GM06990 (cell line): ENCODE data around the gene CES5A.
"Not testable (repeated sequence)": the region's sequence is repeated elsewhere in the genome, so short reads cannot be mapped to it uniquely, and the experiment has no call there.

ENCODE experiments used
- DNase-seq: peaks from one replicate; pipeline ENCODE4 v3.0.0-alpha.2; 2011; ENCODE audit not compliant: insufficient read length; ENCODE audit errors: extremely low read depth
- H3K27me3 ChIP-seq: replicated peaks from 2 replicates; pipeline ENCODE4 v1.6.0; 2011; ENCODE audit warnings: low read length; ENCODE audit not compliant: control insufficient read depth, insufficient read depth
- H3K36me3 ChIP-seq: 2 replicates; pipeline ENCODE4 v1.5.1; 2011; ENCODE audit warnings: low read length; ENCODE audit not compliant: control insufficient read depth, insufficient read depth
- H3K4me3 ChIP-seq: replicated peaks from 2 replicates; pipeline ENCODE4 v1.5.1; 2011; ENCODE audit warnings: low read depth, mild to moderate bottlenecking, control low read depth, low read length
- TF ChIP-seq, protein P1 (sequence below): IDR thresholded peaks from 2 replicates; pipeline ENCODE4 v1.5.1; 2011; ENCODE audit warnings: low read length, control low read depth, mild to moderate bottlenecking, inconsistent platforms; ENCODE audit not compliant: insufficient read depth, poor library complexity, severe bottlenecking

The CES5A gene

DNA sequence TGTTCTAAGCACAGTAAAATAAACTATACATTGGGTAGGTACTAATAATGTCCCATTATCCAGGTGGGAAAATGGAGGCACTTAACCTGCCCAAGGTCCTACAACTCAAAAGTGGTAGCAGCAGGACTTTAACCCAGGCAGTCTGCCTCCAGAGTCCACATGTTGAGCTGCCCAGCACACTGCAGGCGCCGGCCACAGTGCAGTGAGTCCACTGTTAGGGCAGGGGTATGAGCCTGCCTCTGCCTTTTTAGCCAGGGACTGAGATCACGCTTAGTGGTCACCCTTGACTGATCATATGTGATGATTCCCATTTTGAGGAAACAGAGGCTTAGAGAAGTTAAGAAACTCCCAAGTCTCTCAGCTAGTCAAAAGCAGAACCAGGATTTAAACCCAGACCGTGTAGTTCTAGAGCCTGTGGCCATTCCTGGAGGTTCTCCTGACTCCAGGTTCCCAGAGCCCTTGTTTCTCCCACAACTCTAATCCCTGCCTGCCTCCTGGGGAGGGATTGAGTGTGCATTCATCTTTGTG is 50.6 kb downstream of the CES5A start:
- Histone ChIP-seq H3K36me3 (no peaks in the 10 kb centered on the region), H3K4me3 (no peak overlapping the region), H3K27me3 (peaks cover under 1% of the 10 kb centered on the region; the same call in 1 of the 2 replicates)
- TF ChIP-seq, protein P1, sequence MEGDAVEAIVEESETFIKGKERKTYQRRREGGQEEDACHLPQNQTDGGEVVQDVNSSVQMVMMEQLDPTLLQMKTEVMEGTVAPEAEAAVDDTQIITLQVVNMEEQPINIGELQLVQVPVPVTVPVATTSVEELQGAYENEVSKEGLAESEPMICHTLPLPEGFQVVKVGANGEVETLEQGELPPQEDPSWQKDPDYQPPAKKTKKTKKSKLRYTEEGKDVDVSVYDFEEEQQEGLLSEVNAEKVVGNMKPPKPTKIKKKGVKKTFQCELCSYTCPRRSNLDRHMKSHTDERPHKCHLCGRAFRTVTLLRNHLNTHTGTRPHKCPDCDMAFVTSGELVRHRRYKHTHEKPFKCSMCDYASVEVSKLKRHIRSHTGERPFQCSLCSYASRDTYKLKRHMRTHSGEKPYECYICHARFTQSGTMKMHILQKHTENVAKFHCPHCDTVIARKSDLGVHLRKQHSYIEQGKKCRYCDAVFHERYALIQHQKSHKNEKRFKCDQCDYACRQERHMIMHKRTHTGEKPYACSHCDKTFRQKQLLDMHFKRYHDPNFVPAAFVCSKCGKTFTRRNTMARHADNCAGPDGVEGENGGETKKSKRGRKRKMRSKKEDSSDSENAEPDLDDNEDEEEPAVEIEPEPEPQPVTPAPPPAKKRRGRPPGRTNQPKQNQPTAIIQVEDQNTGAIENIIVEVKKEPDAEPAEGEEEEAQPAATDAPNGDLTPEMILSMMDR, result no peak
- DNase-seq, result no peak

DNA sequence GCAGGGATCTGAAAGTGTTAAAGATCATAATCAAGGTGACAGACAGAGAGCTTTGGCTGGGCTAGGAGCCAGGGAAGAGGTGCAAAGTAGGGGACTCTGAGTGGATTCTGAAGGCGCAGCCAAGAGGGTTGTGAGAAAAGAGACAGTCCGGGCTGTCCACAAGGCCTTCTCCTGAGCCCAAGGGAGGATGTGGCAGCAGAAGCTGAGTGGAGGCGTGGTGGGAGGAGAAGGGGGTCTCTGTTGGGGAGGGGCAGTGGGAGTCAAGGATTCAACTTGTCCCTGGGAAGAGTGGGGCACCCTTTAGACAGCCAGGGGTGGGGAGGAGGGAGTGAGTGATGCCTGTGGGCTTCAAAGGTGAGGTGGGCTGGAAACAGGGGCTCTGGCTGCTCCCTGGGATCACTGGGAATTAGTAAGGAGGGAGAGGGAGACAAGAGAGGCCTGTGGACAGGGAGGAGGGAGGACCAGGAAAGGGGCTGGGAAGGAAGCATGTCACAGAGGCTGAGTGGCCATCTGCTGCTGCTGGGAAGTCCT is 52.8 kb downstream of the CES5A start:
- TF ChIP-seq, protein P1, result no peak
- no peaks in the 10 kb centered on the region for H3K36me3 ChIP-seq
- no peak overlapping the region for H3K4me3 ChIP-seq
- no peak for DNase-seq
- H3K27me3 ChIP-seq, result peaks cover 2% of the 10 kb centered on the region; the same call in 1 of the 2 replicates

DNA sequence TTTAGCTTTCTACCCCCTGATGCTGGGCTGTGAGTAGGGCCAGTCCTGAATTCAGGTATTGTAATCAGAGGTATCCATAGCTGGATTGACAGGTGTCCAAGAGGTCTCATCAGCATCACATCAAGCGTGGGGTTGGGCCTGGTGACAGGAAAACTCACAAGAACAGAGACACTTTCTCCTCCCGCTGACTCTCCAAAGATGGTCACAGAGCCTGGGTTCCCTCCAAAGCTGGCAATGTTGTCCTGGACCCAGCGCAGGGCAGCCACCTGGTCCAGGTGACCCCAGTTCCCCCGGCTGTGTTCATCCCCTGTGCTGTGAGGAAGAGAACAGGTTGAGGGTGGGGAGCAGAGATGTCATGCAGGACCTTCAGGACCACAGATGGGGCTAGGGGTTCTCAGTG is 54.0 kb downstream of the CES5A start:
- Histone ChIP-seq H3K4me3 (no peak overlapping the region), H3K27me3 (peaks cover 2% of the 10 kb centered on the region; the same call in 1 of the 2 replicates), H3K36me3 (no peaks in the 10 kb centered on the region)
- TF ChIP-seq, protein P1, result no peak
- DNase-seq, result no peak

DNA sequence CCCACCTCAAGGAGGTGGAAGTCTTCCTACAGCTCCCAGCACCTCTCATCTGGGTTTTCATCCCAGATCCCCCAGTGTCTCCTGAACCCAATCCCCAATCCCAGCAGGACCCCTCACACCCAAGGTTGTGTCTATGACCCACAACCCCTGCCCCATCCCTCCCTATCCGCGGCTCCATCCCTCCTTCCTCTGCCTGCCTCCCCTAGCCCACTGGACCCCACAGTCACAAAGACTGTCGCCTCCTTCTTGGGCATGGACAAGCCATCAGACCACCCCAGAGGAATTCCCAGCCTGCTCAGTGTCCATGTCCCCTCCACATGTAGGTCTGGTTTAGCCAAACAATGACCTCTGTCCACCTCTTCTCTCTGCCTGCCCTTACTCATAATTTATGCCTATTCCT is 54.6 kb downstream of the CES5A start:
- no peaks in the 10 kb centered on the region for H3K36me3 ChIP-seq
- no peak overlapping the region for H3K4me3 ChIP-seq
- TF ChIP-seq, protein P1, result no peak
- no peak for DNase-seq
- peaks cover 2% of the 10 kb centered on the region; the same call in 1 of the 2 replicates for H3K27me3 ChIP-seq

DNA sequence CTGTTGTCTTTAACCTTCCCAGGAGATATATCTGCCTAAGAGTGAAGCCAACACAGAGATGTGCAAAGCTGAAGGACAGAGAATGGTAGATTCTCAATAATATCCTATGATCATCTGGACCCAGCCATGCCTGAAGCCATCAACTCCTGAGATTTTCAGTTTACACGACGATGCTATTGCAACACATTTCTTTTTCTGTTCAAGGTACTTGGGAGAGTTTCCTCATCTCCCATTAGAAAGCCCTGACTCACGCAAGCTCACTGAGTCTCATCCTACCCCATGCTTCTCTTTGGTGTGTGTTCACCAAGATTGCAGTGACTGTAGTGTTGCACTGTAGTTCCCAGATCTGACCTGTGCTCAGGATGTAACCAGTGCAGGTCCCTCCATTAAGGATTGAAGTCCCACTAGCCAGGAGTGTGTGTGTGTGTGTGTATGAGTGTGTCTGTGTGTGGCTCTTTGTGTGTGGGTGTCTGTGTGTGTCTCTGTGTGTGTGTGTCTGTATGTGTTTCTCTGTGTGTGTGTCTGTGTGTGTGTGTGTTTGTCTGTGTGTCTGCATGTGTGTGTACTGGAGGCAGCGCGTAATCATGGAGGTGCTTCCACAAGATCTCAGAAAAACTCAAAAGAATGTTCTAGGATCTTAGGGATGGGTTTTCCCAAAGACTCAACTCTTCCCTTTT is 57.8 kb downstream of the CES5A start:
- DNase-seq, result no peak
- TF ChIP-seq, protein P1, result no peak
- Histone ChIP-seq H3K4me3 (no peak overlapping the region), H3K36me3 (no peaks in the 10 kb centered on the region), H3K27me3 (peaks cover 2% of the 10 kb centered on the region; the same call in 1 of the 2 replicates)

DNA sequence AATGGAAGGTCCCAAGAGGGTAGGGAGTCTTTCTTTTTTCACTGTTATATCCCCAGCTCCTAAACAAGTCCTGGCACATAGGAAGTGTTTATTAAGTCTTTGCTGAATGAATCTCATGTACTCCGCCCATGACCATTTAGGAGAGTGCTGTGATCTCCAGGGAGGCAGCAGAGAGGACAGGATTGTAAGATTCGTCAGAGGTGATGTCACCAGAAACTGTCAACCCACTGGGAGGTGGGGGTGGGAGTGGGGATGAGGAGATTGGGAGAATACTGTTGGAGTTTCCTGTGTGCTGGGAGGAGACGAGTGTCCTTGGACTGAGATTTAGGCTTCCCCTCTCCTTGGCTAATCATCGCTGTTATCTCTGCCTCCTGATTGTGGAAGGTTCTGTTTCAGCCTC is 59.0 kb downstream of the CES5A start:
- not testable (repeated sequence) for H3K36me3 ChIP-seq, DNase-seq, H3K27me3 ChIP-seq, H3K4me3 ChIP-seq
